ENCODE data around the gene CCR1.

Gene CCR1

DNA sequence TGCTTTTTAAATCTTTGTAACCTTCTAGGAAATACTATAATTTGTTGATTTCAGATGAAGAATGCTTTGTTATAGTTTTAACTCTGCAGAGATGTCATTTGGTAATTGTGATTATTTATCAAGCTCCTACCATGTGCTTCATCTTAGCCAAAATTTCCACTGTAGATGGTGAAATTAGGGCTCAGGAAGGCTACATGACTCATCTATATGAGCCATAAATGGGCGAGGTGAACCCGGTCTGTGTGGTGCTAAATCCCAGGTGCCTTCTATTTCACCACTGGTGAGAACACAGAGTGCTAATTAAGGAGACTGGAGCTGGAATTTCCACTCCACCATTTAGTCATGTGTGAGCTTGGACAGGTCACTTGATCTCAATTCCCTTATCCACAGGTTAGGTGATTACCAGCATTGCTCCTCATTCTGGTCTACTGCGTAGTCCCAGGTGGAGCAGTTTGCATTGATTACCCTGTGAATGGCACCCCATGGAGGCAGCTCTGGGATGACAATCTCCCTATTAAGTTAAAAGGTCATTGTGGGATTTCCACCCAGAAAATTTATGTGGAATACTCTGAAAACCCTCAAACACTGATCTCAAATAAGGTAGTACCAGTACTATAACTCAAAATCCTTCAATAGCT is 31.3 kb upstream of the CCR1 start:
- no peak for DNase-seq (ENCODE audit: low spot score)
- TF ChIP-seq, protein P1, sequence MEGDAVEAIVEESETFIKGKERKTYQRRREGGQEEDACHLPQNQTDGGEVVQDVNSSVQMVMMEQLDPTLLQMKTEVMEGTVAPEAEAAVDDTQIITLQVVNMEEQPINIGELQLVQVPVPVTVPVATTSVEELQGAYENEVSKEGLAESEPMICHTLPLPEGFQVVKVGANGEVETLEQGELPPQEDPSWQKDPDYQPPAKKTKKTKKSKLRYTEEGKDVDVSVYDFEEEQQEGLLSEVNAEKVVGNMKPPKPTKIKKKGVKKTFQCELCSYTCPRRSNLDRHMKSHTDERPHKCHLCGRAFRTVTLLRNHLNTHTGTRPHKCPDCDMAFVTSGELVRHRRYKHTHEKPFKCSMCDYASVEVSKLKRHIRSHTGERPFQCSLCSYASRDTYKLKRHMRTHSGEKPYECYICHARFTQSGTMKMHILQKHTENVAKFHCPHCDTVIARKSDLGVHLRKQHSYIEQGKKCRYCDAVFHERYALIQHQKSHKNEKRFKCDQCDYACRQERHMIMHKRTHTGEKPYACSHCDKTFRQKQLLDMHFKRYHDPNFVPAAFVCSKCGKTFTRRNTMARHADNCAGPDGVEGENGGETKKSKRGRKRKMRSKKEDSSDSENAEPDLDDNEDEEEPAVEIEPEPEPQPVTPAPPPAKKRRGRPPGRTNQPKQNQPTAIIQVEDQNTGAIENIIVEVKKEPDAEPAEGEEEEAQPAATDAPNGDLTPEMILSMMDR (IDR thresholded peaks at IDR 0.05; ENCODE audit: borderline replicate concordance, control extremely low read depth, extremely low read depth, insufficient read depth, missing control alignments): no peak
- in situ Hi-C loops (cut with MboI; ENCODE audit: low sequenced_read_pairs, unreplicated experiment): no loop called here

- no peak for DNase-seq (ENCODE audit: low spot score)
- in situ Hi-C loops (cut with MboI; ENCODE audit: low sequenced_read_pairs, unreplicated experiment): no loop called here
- TF ChIP-seq, protein P1 (IDR thresholded peaks at IDR 0.05; ENCODE audit: borderline replicate concordance, control extremely low read depth, extremely low read depth, insufficient read depth, missing control alignments): no peak
Observed at GRCh38 chr3:46238386-46238785, 30.3 kb upstream of the CCR1 start.

GRCh38 chr3:46236294-46237054 is 28.4 kb upstream of the CCR1 start:
- TF ChIP-seq, protein P1 (IDR thresholded peaks at IDR 0.05; ENCODE audit: borderline replicate concordance, control extremely low read depth, extremely low read depth, insufficient read depth, missing control alignments): no peak
- in situ Hi-C loops (cut with MboI; ENCODE audit: low sequenced_read_pairs, unreplicated experiment): no loop called here
- DNase-seq (ENCODE audit: low spot score): no peak

DNA sequence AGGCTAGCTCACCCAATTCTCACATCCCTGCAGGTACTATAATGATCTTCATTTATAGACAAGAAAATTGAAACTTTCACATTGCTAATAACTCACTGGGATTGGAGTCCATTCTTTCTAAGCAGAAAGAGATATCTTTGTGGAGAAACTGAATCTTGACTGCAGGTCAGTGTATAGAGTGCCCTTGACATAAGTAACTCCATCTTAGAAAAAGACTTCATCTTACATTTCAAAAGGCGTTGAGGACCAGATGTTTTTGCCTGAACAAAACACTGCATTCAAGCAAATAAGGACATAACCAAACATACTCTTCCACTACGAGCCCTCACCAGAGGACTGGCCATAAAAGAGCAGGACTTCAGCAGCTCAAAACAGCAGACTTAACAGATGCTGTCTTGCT is 27.3 kb upstream of the CCR1 start:
- TF ChIP-seq, protein P1 (IDR thresholded peaks at IDR 0.05; ENCODE audit: borderline replicate concordance, control extremely low read depth, extremely low read depth, insufficient read depth, missing control alignments): no peak
- in situ Hi-C loops (cut with MboI; ENCODE audit: low sequenced_read_pairs, unreplicated experiment): no loop called here
- no peak for DNase-seq (ENCODE audit: low spot score)

DNA sequence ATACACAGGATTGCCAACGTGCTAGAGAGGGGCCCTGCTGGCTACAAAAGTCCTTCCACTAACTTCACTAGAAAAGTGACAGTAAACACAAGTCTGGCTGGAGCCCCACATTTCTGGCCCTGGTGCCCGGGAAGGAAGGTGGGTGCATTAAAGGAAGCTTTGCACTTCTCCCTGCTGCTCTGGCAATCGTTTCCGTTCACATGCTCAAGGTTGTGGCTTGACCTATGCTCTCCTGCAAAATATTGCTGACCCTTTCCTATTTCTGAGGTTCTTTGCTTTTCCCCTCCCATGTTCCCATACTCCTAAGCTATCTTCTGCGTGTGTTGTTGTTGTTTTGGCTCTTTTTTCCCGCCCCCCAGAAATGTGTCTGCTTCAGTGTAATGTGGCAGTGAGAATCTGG is 25.1 kb upstream of the CCR1 start:
- in situ Hi-C loops (cut with MboI; ENCODE audit: low sequenced_read_pairs, unreplicated experiment): no loop called here
- TF ChIP-seq, protein P1 (IDR thresholded peaks at IDR 0.05; ENCODE audit: borderline replicate concordance, control extremely low read depth, extremely low read depth, insufficient read depth, missing control alignments): no peak
- no peak for DNase-seq (ENCODE audit: low spot score)

DNA sequence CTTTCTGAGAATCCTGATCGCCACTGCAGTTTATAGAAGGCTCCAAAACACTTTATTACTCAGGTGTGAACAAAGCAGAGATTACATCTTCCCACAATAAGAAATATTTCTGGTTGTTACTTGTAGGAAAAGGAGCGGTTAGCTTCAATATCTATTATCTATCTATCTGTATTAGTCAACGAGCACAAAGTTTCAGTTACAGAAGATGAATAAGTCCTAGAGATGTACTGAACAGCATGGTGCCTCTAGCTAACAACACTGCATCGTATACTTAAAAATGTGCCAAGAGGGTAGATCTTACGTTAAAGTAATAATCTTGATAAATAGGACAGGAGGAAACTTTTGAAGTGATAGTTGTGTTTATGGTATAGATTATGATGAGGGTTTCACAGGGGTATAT is 23.2 kb upstream of the CCR1 start:
- in situ Hi-C loops (cut with MboI; ENCODE audit: low sequenced_read_pairs, unreplicated experiment): no loop called here
- TF ChIP-seq, protein P1 (IDR thresholded peaks at IDR 0.05; ENCODE audit: borderline replicate concordance, control extremely low read depth, extremely low read depth, insufficient read depth, missing control alignments): no peak
- DNase-seq (ENCODE audit: low spot score): no peak

Data from GM13976 (cell line).